ENCODE measurements around the gene U2AF2.
"Not testable (repeated sequence)": the region's sequence is repeated elsewhere in the genome, so short reads cannot be mapped to it uniquely, and the experiment has no call there.

U2AF2 gene

GRCh38 chr19:55716531-55716930 is 61.7 kb downstream of the U2AF2 start:
- DNase-seq (ENCODE audit: low spot score in 2 of 2) (no peak), ATAC-seq (ENCODE audit: low read depth) (no peak)
- Mint-ChIP-seq H3K27ac (no peak overlapping the region), H3K4me1 (peaks cover 6% of the 10 kb centered on the region), H3K27me3 (peaks cover 23% of the 10 kb centered on the region), H3K36me3 (peaks cover 2% of the 10 kb centered on the region), H3K9me3 (peaks cover 8% of the 10 kb centered on the region), H3K4me3 (no peak overlapping the region)

- Mint-ChIP-seq H3K4me3 (no peak overlapping the region), H3K27ac (no peak overlapping the region), H3K9me3 (peaks cover 11% of the 10 kb centered on the region), H3K36me3 (peaks cover 2% of the 10 kb centered on the region), H3K4me1 (peaks cover 6% of the 10 kb centered on the region), H3K27me3 (peaks cover 27% of the 10 kb centered on the region)
- no peak for DNase-seq (ENCODE audit: low spot score in 2 of 2)
- no peak for ATAC-seq (ENCODE audit: low read depth)
These were observed 62.4 kb downstream of the U2AF2 start for GRCh38 chr19:55717251-55717650.

- ATAC-seq (ENCODE audit: low read depth); H3K36me3 Mint-ChIP-seq; H3K4me1 Mint-ChIP-seq; H3K27ac Mint-ChIP-seq; H3K4me3 Mint-ChIP-seq; H3K9me3 Mint-ChIP-seq; DNase-seq (ENCODE audit: low spot score in 2 of 2): not testable (repeated sequence)
- peaks cover 29% of the 10 kb centered on the region for H3K27me3 Mint-ChIP-seq
These were observed 63.3 kb downstream of the U2AF2 start for GRCh38 chr19:55717879-55718711.

- H3K27me3 Mint-ChIP-seq, result peaks cover 29% of the 10 kb centered on the region
- H3K27ac Mint-ChIP-seq, result no peak overlapping the region
These were observed 65.4 kb downstream of the U2AF2 start for GRCh38 chr19:55720214-55720746.

GRCh38 chr19:55720801-55721200 is 66.0 kb downstream of the U2AF2 start:
- H3K4me3 Mint-ChIP-seq, result no peak overlapping the region
- DNase-seq (ENCODE audit: low spot score in 2 of 2) (no peak), ATAC-seq (ENCODE audit: low read depth) (no peak)
- no peaks in the 10 kb centered on the region for H3K4me1 Mint-ChIP-seq
- peaks cover 32% of the 10 kb centered on the region for H3K27me3 Mint-ChIP-seq
- H3K36me3 Mint-ChIP-seq, result no peaks in the 10 kb centered on the region
- no peak overlapping the region for H3K27ac Mint-ChIP-seq
- peaks cover 8% of the 10 kb centered on the region for H3K9me3 Mint-ChIP-seq

More at GRCh38 chr19:55720214-55720746, 65.4 kb downstream of the U2AF2 start:
- ATAC-seq (ENCODE audit: low read depth) (no peak), DNase-seq (ENCODE audit: low spot score in 2 of 2) (no peak)
- H3K36me3 Mint-ChIP-seq, result no peaks in the 10 kb centered on the region
- no peak overlapping the region for H3K4me3 Mint-ChIP-seq
- H3K9me3 Mint-ChIP-seq, result peaks cover 8% of the 10 kb centered on the region
- no peaks in the 10 kb centered on the region for H3K4me1 Mint-ChIP-seq

GRCh38 chr19:55723491-55723890 is 68.7 kb downstream of the U2AF2 start:
- Mint-ChIP-seq H3K9me3 (peaks cover 8% of the 10 kb centered on the region), H3K27ac (no peak overlapping the region), H3K4me3 (no peak overlapping the region), H3K36me3 (no peaks in the 10 kb centered on the region), H3K4me1 (no peaks in the 10 kb centered on the region), H3K27me3 (peaks cover 22% of the 10 kb centered on the region)
- no peak for ATAC-seq (ENCODE audit: low read depth)
- DNase-seq (ENCODE audit: low spot score in 2 of 2), result no peak
